ENCODE results near the gene CBLC. TPM values are rescaled to one million over a fixed set of nuclear protein-coding genes. Genes with fewer than 3 reads are reported as not detected.

CBLC gene
- total and polyA plus RNA-seq, 2 of the 4 experiments (the other 2 are of a cell fraction) = not detected

- POLR2A ChIA-PET (ENCODE audit: unreplicated experiment) = no interaction called here
- no peak for ATAC-seq (ENCODE audit: low read depth)
- no peak overlapping the region for H3K27ac ChIP-seq (ENCODE audit: insufficient read depth, low read length)
- no peak overlapping the region for H4K91ac ChIP-seq (ENCODE audit: insufficient read depth, low read depth, low read length)
- intact Hi-C loops (cut with micrococcal nuclease) (no loop called here), dilution Hi-C loops (cut with HindIII; ENCODE audit: low sequenced_read_pairs, unreplicated experiment) (no loop called here), in situ Hi-C loops (cut with MboI; ENCODE audit: low sequenced_read_pairs) (loop anchor here (25.0 kb wide), 1 partner anchor 230 kb away; no protein-coding TSS in a partner anchor)
- H3K36me3 ChIP-seq (ENCODE audit: control insufficient read depth, insufficient read depth, low read length) = no peaks in the 10 kb centered on the region
- no peaks in the 10 kb centered on the region for H3K79me1 ChIP-seq (ENCODE audit: low read depth in 1 of 2, low read length in 2 of 2)
- no peaks in the 10 kb centered on the region for H3K9me1 ChIP-seq (ENCODE audit: insufficient read depth, low read length)
- no peaks in the 10 kb centered on the region for H3K9me3 ChIP-seq (ENCODE audit: control insufficient read depth, insufficient read depth, low read length)
- no peak overlapping the region for H2AFZ ChIP-seq (replicated peaks; ENCODE audit: low read length, poor library complexity)
- H2BK5ac ChIP-seq (ENCODE audit: low read depth, low read length, poor library complexity, severe bottlenecking) = no peak overlapping the region
- no peak overlapping the region for H2AK9ac ChIP-seq (replicated peaks; ENCODE audit: low read depth, low read length, poor library complexity)
- no peaks in the 10 kb centered on the region for H4K20me1 ChIP-seq (ENCODE audit: insufficient read depth, low read length)
- DNase-seq = no peak
- no peak overlapping the region for H3K14ac ChIP-seq (replicated peaks; ENCODE audit: low read depth, low read length)
- BruUV-seq (replicated peaks) = no TSS peak
- no peak overlapping the region for H2BK20ac ChIP-seq (ENCODE audit: low read depth, low read length)
- no peak overlapping the region for H2BK15ac ChIP-seq (ENCODE audit: low read depth, low read length)
- H3K27me3 ChIP-seq (ENCODE audit: control insufficient read depth, insufficient read depth, low read length) = no peaks in the 10 kb centered on the region
- no peak overlapping the region for H3K4me3 ChIP-seq (ENCODE audit: insufficient read depth, low read depth, low read length)
- CTCF ChIA-PET = no interaction called here
- no peak for TF ChIP-seq CHD1 (IDR thresholded peaks at IDR 0.05; ENCODE audit: low read depth, low read length)
- TF ChIP-seq USF2 (IDR thresholded peaks at IDR 0.05; ENCODE audit: low read depth, low read length) = no peak
- no peak for TF ChIP-seq RFX5 (IDR thresholded peaks at IDR 0.05; ENCODE audit: low read depth, low read length)
- no peak for TF ChIP-seq CEBPB (IDR thresholded peaks at IDR 0.05; ENCODE audit: low read depth, low read length)
- TF ChIP-seq FOS (IDR thresholded peaks at IDR 0.05; ENCODE audit: low read depth, low read length) = no peak
- no peak for TF ChIP-seq BHLHE40 (IDR thresholded peaks at IDR 0.05; ENCODE audit: low read depth, low read length)
- TF ChIP-seq SMC3 (IDR thresholded peaks at IDR 0.05; ENCODE audit: low read depth, low read length) = no peak
- no peak for TF ChIP-seq RAD21 (IDR thresholded peaks at IDR 0.05; ENCODE audit: low read length)
- no peak for TF ChIP-seq POLR2A (IDR thresholded peaks at IDR 0.05; ENCODE audit: low read depth, low read length)
- TF ChIP-seq MAZ (IDR thresholded peaks at IDR 0.05; ENCODE audit: borderline replicate concordance, low read depth, low read length) = no peak
- no peak for TF ChIP-seq CTCF (conservative IDR thresholded peaks at IDR 0.05; ENCODE audit: low read depth, low read length)
- no peak for TF ChIP-seq RCOR1 (IDR thresholded peaks at IDR 0.05; ENCODE audit: insufficient replicate concordance, low read length)
- no peak for TF ChIP-seq MXI1 (IDR thresholded peaks at IDR 0.05; ENCODE audit: borderline replicate concordance, low read depth, low read length)
- no peak for TF ChIP-seq MAFK (IDR thresholded peaks at IDR 0.05; ENCODE audit: low read depth, low read length)
- H3K56ac ChIP-seq (ENCODE audit: extremely low read depth, insufficient read depth, low read length) = no peak overlapping the region
- no peak overlapping the region for H3K18ac ChIP-seq (ENCODE audit: low read depth, low read length)
- no peak overlapping the region for H3K4me2 ChIP-seq (ENCODE audit: low read depth, low read length)
- H3K9ac ChIP-seq (ENCODE audit: low read depth, low read length) = no peak overlapping the region
- H4K8ac ChIP-seq (ENCODE audit: low read depth in 2 of 2, low read length in 2 of 2) = no peak overlapping the region
- H4K5ac ChIP-seq (ENCODE audit: low read depth, low read length) = no peak overlapping the region
- H2AK5ac ChIP-seq (ENCODE audit: low read depth, low read length) = no peak overlapping the region
- 86% methylated on average over 2 of the region's 9 CpGs; no CpG with 5 or more reads in 1 of the 2 experiments for WGBS, 2 experiments (ENCODE audit: extremely low coverage in 2 of 2, insufficient read length in 1 of 2)
- H2BK120ac ChIP-seq (ENCODE audit: low read depth, low read length) = no peak overlapping the region
- H3K23ac ChIP-seq (ENCODE audit: low read depth, low read length) = no peak overlapping the region
- H3K4me1 ChIP-seq (ENCODE audit: control insufficient read depth, insufficient read depth, low read length) = peaks cover 4% of the 10 kb centered on the region
- no peak overlapping the region for H3K4ac ChIP-seq (ENCODE audit: low read depth, low read length)
Observed at GRCh38 chr19:44792281-44792680, 14.6 kb downstream of the CBLC start.

Measured in IMR-90 (cell line).